NCI-H2227 (cell line): ENCODE measurements around the gene KLHDC7A.

ENCODE experiments used
- DNase-seq: peaks from one replicate; lab custom pipeline; 2025; ENCODE audit not compliant: unreplicated experiment; lab: John Stamatoyannopoulos, UW

KLHDC7A gene

GRCh38 chr1:18504609-18505008 is 23.9 kb downstream of the KLHDC7A start:
- DNase-seq = no peak

- DNase-seq = no peak
Observed at GRCh38 chr1:18505666-18506065, 24.9 kb downstream of the KLHDC7A start.

- no peak for DNase-seq
Observed at GRCh38 chr1:18508084-18508483, 27.4 kb downstream of the KLHDC7A start.

GRCh38 chr1:18511149-18511873 is 30.6 kb downstream of the KLHDC7A start:
- peak; percentile 43 for DNase-seq

GRCh38 chr1:18511874-18512150 is 31.1 kb downstream of the KLHDC7A start:
- peak; percentile 43 for DNase-seq

GRCh38 chr1:18512883-18513282 is 32.2 kb downstream of the KLHDC7A start:
- DNase-seq = no peak

GRCh38 chr1:18513995-18514394 is 33.3 kb downstream of the KLHDC7A start:
- no peak for DNase-seq

- no peak for DNase-seq
Observed at GRCh38 chr1:18515120-18515667, 34.5 kb downstream of the KLHDC7A start.

- no peak for DNase-seq
Observed at GRCh38 chr1:18516473-18516872, 35.7 kb downstream of the KLHDC7A start.

- DNase-seq = no peak
Observed at GRCh38 chr1:18526436-18527275, 45.9 kb downstream of the KLHDC7A start.

GRCh38 chr1:18527514-18527913 is 46.8 kb downstream of the KLHDC7A start:
- DNase-seq = no peak

- no peak for DNase-seq
Observed at GRCh38 chr1:18527921-18528320, 47.2 kb downstream of the KLHDC7A start.

GRCh38 chr1:18528616-18529015 is 47.9 kb downstream of the KLHDC7A start:
- DNase-seq = no peak

GRCh38 chr1:18529714-18530113 is 49.0 kb downstream of the KLHDC7A start:
- no peak for DNase-seq

- no peak for DNase-seq
Observed at GRCh38 chr1:18530587-18531502, 50.1 kb downstream of the KLHDC7A start.

- DNase-seq = no peak
Observed at GRCh38 chr1:18531503-18531845, 50.7 kb downstream of the KLHDC7A start.

GRCh38 chr1:18532390-18533170 is 51.9 kb downstream of the KLHDC7A start:
- DNase-seq = no peak

GRCh38 chr1:18533259-18533658 is 52.5 kb downstream of the KLHDC7A start:
- DNase-seq = no peak

- DNase-seq = no peak
Observed at GRCh38 chr1:18534810-18535205, 54.1 kb downstream of the KLHDC7A start.
